ENCODE measurements around the gene CEBPZ. TPM values are rescaled to one million over a fixed set of nuclear protein-coding genes. Genes with fewer than 3 reads are reported as not detected.

Gene CEBPZ
- total and polyA plus RNA-seq, 2 donors (not counting 3 experiments of a cell fraction or from before 2014, with no cell fraction given), result 3.6 to 46.9 TPM

- no peaks in the 10 kb centered on the region for H4K20me1 ChIP-seq (replicated peaks; ENCODE audit: control insufficient read depth, extremely low read depth, insufficient read depth, low read length)
- H3K27ac ChIP-seq (ENCODE audit: insufficient read depth, low read depth, low read length), result no peak overlapping the region
- FAIRE-seq, result no peak
- no TSS peak for BruUV-seq (replicated peaks)
- no peak overlapping the region for H2AFZ ChIP-seq (ENCODE audit: low read depth, low read length)
- dilution Hi-C loops (cut with MboI; ENCODE audit: extremely low pct_ligation_motif_present, low sequenced_read_pairs) (no loop called here), intact Hi-C loops (cut with micrococcal nuclease) (no loop called here)
- no peak for DNase-seq (ENCODE audit: low read depth, low spot score)
- TF ChIP-seq, protein P1, sequence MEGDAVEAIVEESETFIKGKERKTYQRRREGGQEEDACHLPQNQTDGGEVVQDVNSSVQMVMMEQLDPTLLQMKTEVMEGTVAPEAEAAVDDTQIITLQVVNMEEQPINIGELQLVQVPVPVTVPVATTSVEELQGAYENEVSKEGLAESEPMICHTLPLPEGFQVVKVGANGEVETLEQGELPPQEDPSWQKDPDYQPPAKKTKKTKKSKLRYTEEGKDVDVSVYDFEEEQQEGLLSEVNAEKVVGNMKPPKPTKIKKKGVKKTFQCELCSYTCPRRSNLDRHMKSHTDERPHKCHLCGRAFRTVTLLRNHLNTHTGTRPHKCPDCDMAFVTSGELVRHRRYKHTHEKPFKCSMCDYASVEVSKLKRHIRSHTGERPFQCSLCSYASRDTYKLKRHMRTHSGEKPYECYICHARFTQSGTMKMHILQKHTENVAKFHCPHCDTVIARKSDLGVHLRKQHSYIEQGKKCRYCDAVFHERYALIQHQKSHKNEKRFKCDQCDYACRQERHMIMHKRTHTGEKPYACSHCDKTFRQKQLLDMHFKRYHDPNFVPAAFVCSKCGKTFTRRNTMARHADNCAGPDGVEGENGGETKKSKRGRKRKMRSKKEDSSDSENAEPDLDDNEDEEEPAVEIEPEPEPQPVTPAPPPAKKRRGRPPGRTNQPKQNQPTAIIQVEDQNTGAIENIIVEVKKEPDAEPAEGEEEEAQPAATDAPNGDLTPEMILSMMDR (IDR thresholded peaks at IDR 0.05; ENCODE audit: extremely low read depth in 1 of 2, insufficient read depth in 1 of 2, low read depth in 1 of 2, low read length in 2 of 2), result no peak
- no peak for TF ChIP-seq MYC (IDR thresholded peaks at IDR 0.05; ENCODE audit: low read depth, low read length)
- no peak for TF ChIP-seq GATA2 (IDR thresholded peaks at IDR 0.05; ENCODE audit: insufficient read depth, insufficient read length, low read depth, low read length)
- TF ChIP-seq POLR2A (IDR thresholded peaks at IDR 0.05; ENCODE audit: low read depth, low read length), result no peak
- TF ChIP-seq, protein P2, sequence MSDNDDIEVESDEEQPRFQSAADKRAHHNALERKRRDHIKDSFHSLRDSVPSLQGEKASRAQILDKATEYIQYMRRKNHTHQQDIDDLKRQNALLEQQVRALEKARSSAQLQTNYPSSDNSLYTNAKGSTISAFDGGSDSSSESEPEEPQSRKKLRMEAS (IDR thresholded peaks at IDR 0.05; ENCODE audit: insufficient read depth, insufficient read length), result no peak
- TF ChIP-seq POLR2AphosphoS5 (IDR thresholded peaks at IDR 0.05; ENCODE audit: insufficient read depth, low read depth, low read length), result no peak
- no peak for TF ChIP-seq EZH2 (IDR thresholded peaks at IDR 0.05; ENCODE audit: borderline replicate concordance, low read depth, low read length, severe bottlenecking)
- no peak for TF ChIP-seq FOS (IDR thresholded peaks at IDR 0.05; ENCODE audit: borderline replicate concordance, insufficient read depth, low read length)
- TF ChIP-seq JUN (IDR thresholded peaks at IDR 0.05; ENCODE audit: borderline replicate concordance, insufficient read depth, insufficient read length, low read depth), result no peak
- no peak overlapping the region for H3K4me3 ChIP-seq (replicated peaks in 1 of 3; ENCODE audit: insufficient read depth in 1 of 3, low read depth in 1 of 3, low read length in 3 of 3)
- no peak overlapping the region for H3K9ac ChIP-seq (replicated peaks; ENCODE audit: extremely low read depth, insufficient read depth, low read length)
- H3K36me3 ChIP-seq (ENCODE audit: control insufficient read depth in 2 of 2, extremely low read depth in 1 of 2, insufficient read depth in 2 of 2, low read length in 2 of 2), result no peaks in the 10 kb centered on the region
- POLR2A ChIA-PET, result interaction anchor here (0.6 kb wide), 1 partner anchor 133 kb away, joined by 5 read pairs; no protein-coding TSS in a partner anchor
- H3K79me2 ChIP-seq (ENCODE audit: control insufficient read depth, insufficient read depth, low read length), result no peaks in the 10 kb centered on the region
- CTCF ChIA-PET, result interaction anchor here (1.1 to 1.8 kb wide), 3 partner anchors 10 to 92 kb away, joined by 4 to 5 read pairs (median 4); no protein-coding TSS in a partner anchor
- no peaks in the 10 kb centered on the region for H3K27me3 ChIP-seq (ENCODE audit: control insufficient read depth in 2 of 2, insufficient read depth in 2 of 2, low read length in 2 of 2)
- no peaks in the 10 kb centered on the region for H3K4me1 ChIP-seq (ENCODE audit: control insufficient read depth, extremely low read depth, insufficient read depth, low read length)
- H3K9me1 ChIP-seq (replicated peaks; ENCODE audit: control insufficient read depth, extremely low read depth, insufficient read depth, low read length), result no peaks in the 10 kb centered on the region
- no peaks in the 10 kb centered on the region for H3K9me3 ChIP-seq (replicated peaks; ENCODE audit: control insufficient read depth, insufficient read depth, low read length)
- no peak overlapping the region for H3K4me2 ChIP-seq (ENCODE audit: insufficient read depth, low read length)
These were observed 59.8 kb downstream of the CEBPZ start for GRCh38 chr2:37171624-37171950.
